Activated T-helper 1 cell treated with anti-CD3 and anti-CD28 coated beads, Interleukin-12 subunit alpha, Interleukin-12 subunit beta, Interleukin-2, Interleukin-4 antibody, amounts not matched to agents 30 ng/mL and 10 ng/mL and 1 ng/mL, durations not matched to agents 14 hours and 24 hours and 36 hours (primary cell): ENCODE data around the gene JAG2. TPM values are rescaled to one million over a fixed set of nuclear protein-coding genes. Genes with fewer than 3 reads are reported as not detected.
A peak's percentile ranks its signal among the peaks of the same experiment; 100 is the strongest.

Source experiments
- DNase-seq: peaks from one replicate; pipeline ENCODE4 v3.0.0; 2021; ENCODE audit warnings: low spot score
- H3K27ac Mint-ChIP-seq: one replicate; pipeline ENCODE4 v1.8.0; 2021; ENCODE audit warnings: mild to moderate bottlenecking, mixed read lengths
- H3K27me3 Mint-ChIP-seq: one replicate; pipeline ENCODE4 v1.8.0; 2022; ENCODE audit warnings: mild to moderate bottlenecking, moderate library complexity, mixed read lengths; ENCODE audit not compliant: insufficient read depth
- H3K36me3 Mint-ChIP-seq: one replicate; pipeline ENCODE4 v1.8.0; 2021; ENCODE audit warnings: low read depth, mixed read lengths
- H3K4me1 Mint-ChIP-seq: one replicate; pipeline ENCODE4 v1.8.0; 2021; ENCODE audit warnings: low read depth, mixed read lengths
- H3K4me3 Mint-ChIP-seq: one replicate; pipeline ENCODE4 v1.8.0; 2021; ENCODE audit warnings: mild to moderate bottlenecking, moderate library complexity, mixed read lengths
- H3K9me3 Mint-ChIP-seq: one replicate; pipeline ENCODE4 v1.8.0; 2021; ENCODE audit warnings: mixed read lengths
- intact Hi-C: fragments of 100-400 bp; cut with micrococcal nuclease; formaldehyde crosslinking; loops from one replicate; pipeline ENCODE4 v1.15.1; 2024
- total RNA-seq: library from RNA; stranded (reverse); gene quantifications from 2 replicates; pipeline ENCODE4 v1.2.3, GENCODE V29; 2022

Gene JAG2
- total RNA-seq, 1 donor from 2014 or later: 7.4 TPM

DNA sequence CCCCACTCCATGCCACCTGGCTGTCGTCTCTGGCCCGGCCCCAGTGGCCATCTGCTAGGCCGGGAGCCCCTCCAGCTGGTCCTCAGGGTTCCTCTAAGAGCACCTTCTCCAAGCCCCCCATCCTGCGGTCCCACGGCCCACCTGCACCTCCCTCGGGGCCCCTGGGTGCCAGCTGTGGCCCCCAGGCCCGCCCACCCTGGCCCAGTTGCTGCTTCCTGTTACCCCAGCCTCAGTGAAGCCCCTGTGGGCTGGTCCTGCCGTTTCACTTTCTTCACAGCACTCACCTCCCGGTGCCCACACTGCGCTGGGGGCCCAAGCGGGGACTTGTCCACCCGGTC, 40.1 kb upstream of the JAG2 start:
- Mint-ChIP-seq H3K9me3 (no peaks in the 10 kb centered on the region), H3K36me3 (no peaks in the 10 kb centered on the region), H3K4me3 (no peak overlapping the region), H3K4me1 (no peaks in the 10 kb centered on the region), H3K27ac (no peak overlapping the region), H3K27me3 (no peaks in the 10 kb centered on the region)
- no peak for DNase-seq
- intact Hi-C loops: loop anchor here (10.0 kb wide), 1 partner anchor 316 kb away; the partner anchor contains the start of gene TMEM121

GRCh38 chr14:105207996-105208737, 39.6 kb upstream of the JAG2 start:
- no peaks in the 10 kb centered on the region for H3K36me3 Mint-ChIP-seq
- DNase-seq: no peak
- H3K4me3 Mint-ChIP-seq: no peak overlapping the region
- intact Hi-C loops: loop anchor here (10.0 kb wide), 1 partner anchor 317 kb away; the partner anchor contains the start of gene TMEM121
- no peaks in the 10 kb centered on the region for H3K27me3 Mint-ChIP-seq
- H3K9me3 Mint-ChIP-seq: no peaks in the 10 kb centered on the region
- no peak overlapping the region for H3K27ac Mint-ChIP-seq
- H3K4me1 Mint-ChIP-seq: no peaks in the 10 kb centered on the region

DNA sequence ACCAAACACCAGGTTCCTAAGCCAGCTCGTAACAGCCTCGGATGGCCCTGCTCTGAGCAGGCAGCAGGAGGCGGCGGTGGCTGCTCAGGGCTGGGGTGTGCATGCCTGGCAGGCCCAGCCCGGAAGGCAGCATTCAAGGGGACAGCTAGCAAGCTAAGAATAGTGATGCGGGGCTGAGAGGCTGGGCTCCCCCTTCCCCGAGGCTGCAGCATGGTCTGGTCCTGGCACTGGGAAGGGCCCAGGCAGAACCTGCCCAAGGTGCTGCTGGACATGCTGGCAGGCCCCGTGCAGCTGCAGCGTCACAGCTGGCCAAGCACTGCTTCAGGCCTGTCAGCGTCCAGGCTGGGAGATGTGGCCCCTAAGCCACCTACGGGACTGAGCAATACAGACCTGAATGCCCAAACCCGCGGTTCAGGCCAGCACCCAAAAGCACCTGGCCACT, 38.9 kb upstream of the JAG2 start:
- Mint-ChIP-seq H3K36me3 (no peaks in the 10 kb centered on the region), H3K4me1 (no peaks in the 10 kb centered on the region), H3K27ac (no peak overlapping the region), H3K4me3 (no peak overlapping the region), H3K9me3 (no peaks in the 10 kb centered on the region), H3K27me3 (no peaks in the 10 kb centered on the region)
- intact Hi-C loops: loop anchor here (10.0 kb wide), 1 partner anchor 317 kb away; the partner anchor contains the start of gene TMEM121
- DNase-seq: no peak

GRCh38 chr14:105206873-105207272, 38.3 kb upstream of the JAG2 start:
- H3K36me3 Mint-ChIP-seq: no peaks in the 10 kb centered on the region

GRCh38 chr14:105205673-105206208, 37.2 kb upstream of the JAG2 start:
- H3K4me1 Mint-ChIP-seq: peaks cover 5% of the 10 kb centered on the region
- no peak for DNase-seq
- no peak overlapping the region for H3K4me3 Mint-ChIP-seq
- H3K36me3 Mint-ChIP-seq: no peaks in the 10 kb centered on the region
- no peak overlapping the region for H3K27ac Mint-ChIP-seq
- H3K27me3 Mint-ChIP-seq: no peaks in the 10 kb centered on the region
- intact Hi-C loops: loop anchor here (10.0 kb wide), 1 partner anchor 319 kb away; the partner anchor contains the start of gene TMEM121
- no peaks in the 10 kb centered on the region for H3K9me3 Mint-ChIP-seq

More at GRCh38 chr14:105206873-105207272, 38.3 kb upstream of the JAG2 start:
- Mint-ChIP-seq H3K9me3 (no peaks in the 10 kb centered on the region), H3K27me3 (no peaks in the 10 kb centered on the region), H3K27ac (no peak overlapping the region), H3K4me3 (no peak overlapping the region), H3K4me1 (peaks cover 1% of the 10 kb centered on the region)
- intact Hi-C loops: loop anchor here (10.0 kb wide), 1 partner anchor 318 kb away; the partner anchor contains the start of gene TMEM121
- no peak for DNase-seq

DNA sequence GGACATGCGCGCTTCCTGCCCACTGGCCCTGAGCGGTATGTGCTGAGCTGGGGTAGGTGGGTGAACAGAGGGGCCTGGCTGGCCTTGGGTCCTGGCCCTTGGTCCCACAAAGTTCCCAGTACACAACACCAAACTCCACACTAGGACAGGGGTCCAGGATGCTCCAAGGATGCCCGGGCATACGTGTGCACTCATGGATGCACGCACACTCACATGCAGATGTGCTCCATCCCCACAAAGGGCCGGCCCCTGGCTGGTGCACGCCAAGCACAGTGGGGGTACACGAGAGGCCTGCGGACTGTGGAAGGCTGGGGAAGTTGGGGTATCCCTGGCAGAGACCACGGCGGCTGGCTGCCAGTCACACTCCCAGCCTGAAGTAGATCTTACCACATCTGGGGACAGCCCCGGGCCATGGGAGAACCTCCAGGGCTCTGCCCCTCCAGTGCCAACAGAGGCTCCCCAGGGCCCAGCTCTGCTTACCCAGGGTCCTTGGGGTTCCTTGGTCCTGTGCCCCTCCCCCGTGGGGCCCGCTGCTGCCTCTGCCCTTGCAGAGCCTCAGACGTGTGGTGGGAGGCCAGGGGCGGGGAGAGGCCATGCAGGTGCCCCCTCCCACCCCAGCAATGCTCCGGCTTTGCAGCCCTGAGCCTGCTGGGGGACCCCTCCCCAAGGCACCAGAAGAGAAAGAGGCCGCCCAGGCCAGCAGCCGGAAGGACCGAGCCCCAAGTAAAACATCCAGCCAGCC, 36.5 kb upstream of the JAG2 start:
- peaks cover 5% of the 10 kb centered on the region for H3K4me1 Mint-ChIP-seq
- no peak overlapping the region for H3K27ac Mint-ChIP-seq
- H3K36me3 Mint-ChIP-seq: no peaks in the 10 kb centered on the region
- intact Hi-C loops: loop anchor here (5.0 to 10.0 kb wide), 2 partner anchors 113 to 320 kb away; partner anchors contain the start of gene TMEM121
- H3K27me3 Mint-ChIP-seq: no peaks in the 10 kb centered on the region
- H3K9me3 Mint-ChIP-seq: no peaks in the 10 kb centered on the region
- H3K4me3 Mint-ChIP-seq: no peak overlapping the region
- no peak for DNase-seq

- Mint-ChIP-seq H3K4me1 (peaks cover 5% of the 10 kb centered on the region), H3K27ac (no peak overlapping the region), H3K27me3 (no peaks in the 10 kb centered on the region), H3K4me3 (no peak overlapping the region), H3K9me3 (no peaks in the 10 kb centered on the region), H3K36me3 (no peaks in the 10 kb centered on the region)
- no peak for DNase-seq
- intact Hi-C loops: loop anchor here (5.0 to 10.0 kb wide), 2 partner anchors 112 to 320 kb away; partner anchors contain the start of gene TMEM121
Observed at GRCh38 chr14:105204206-105204930, 35.8 kb upstream of the JAG2 start.

GRCh38 chr14:105203701-105204100, 35.1 kb upstream of the JAG2 start:
- DNase-seq: no peak
- intact Hi-C loops: loop anchor here (1.0 to 10.0 kb wide), 4 partner anchors 78 to 321 kb away; partner anchors contain the start of gene TMEM121
- H3K27ac Mint-ChIP-seq: no peak overlapping the region
- no peaks in the 10 kb centered on the region for H3K9me3 Mint-ChIP-seq
- H3K27me3 Mint-ChIP-seq: no peaks in the 10 kb centered on the region
- H3K4me3 Mint-ChIP-seq: no peak overlapping the region
- peaks cover 5% of the 10 kb centered on the region for H3K4me1 Mint-ChIP-seq
- H3K36me3 Mint-ChIP-seq: no peaks in the 10 kb centered on the region

- Mint-ChIP-seq H3K9me3 (no peaks in the 10 kb centered on the region), H3K4me1 (peaks cover 5% of the 10 kb centered on the region), H3K27ac (no peak overlapping the region), H3K4me3 (no peak overlapping the region), H3K27me3 (no peaks in the 10 kb centered on the region), H3K36me3 (no peaks in the 10 kb centered on the region)
- DNase-seq: peak; percentile 55
- intact Hi-C loops: loop anchor here (1.0 to 10.0 kb wide), 4 partner anchors 78 to 322 kb away; partner anchors contain the start of gene TMEM121
Observed at GRCh38 chr14:105203057-105203531, 34.5 kb upstream of the JAG2 start.

DNA sequence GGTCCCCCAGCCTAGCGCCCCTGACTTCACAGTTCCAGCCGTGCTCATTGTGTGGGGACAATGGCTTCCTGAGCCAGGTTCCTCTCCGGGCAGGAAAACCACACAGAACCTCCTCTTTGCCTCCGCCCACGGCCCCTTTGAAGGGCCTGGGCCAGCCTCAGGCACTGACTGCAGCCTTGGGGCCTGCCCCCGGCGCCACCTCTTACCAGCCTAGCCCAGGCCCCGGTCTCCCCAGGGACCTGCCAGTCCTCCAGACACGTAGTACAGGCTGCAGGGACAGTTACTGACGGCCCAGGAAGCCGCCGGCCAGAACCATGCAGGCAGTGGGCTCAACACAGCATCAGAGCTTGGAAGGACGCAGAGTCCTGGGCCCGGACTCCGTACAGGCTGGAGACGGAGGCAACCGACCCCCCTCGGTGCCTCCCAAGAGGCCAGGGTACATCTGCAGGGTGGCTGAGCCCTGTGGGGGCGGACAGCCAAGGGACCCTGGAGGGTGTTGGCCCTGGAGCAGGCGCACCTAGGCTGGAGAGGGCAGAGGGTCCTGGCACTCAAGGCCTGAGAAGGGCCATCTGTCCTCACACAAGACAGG, 33.4 kb upstream of the JAG2 start:
- intact Hi-C loops: loop anchor here (5.0 to 10.0 kb wide), 2 partner anchors 110 to 323 kb away; partner anchors contain the start of gene TMEM121

DNA sequence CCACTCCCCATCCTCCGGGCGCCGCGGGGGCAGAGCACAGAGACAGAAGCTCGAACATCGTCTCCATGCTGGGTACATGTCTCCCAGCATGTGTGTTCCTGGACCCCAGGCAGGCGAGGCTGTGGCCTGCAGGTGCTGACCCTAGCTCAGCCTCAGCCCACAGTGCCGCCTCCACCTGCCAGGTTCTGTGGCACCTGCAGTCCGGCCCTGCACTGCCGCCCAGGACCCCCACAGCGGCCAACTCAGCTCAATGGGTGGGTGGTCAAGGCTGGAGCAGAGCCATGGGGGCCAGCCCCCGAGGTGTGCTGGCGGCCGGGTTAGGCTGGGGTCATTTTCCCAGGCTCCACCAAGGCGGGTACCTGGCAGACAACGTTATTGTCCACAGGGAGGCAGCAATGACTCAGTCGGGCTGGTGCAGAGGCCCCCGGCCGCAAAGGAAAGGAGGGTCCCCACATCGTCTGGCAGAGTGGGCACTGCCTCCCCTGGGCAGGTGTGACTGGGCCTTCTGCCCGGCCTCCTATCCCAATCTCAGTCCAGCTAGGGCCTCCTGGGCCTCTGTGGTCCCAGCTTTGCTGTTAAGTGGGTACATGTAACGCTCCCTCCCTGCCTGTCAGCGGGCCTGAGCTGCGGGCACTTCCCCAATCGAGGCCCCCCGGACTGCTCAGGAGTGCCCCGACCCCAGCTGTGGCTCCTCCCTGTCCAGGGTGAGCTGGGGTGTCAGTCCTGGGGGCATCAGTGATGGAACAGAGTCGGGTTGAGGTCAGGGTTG, 32.8 kb upstream of the JAG2 start:
- Mint-ChIP-seq H3K27me3 (peaks cover 6% of the 10 kb centered on the region), H3K4me3 (no peak overlapping the region), H3K36me3 (no peaks in the 10 kb centered on the region), H3K4me1 (peaks cover 5% of the 10 kb centered on the region), H3K9me3 (no peaks in the 10 kb centered on the region), H3K27ac (peak overlapping the region; percentile 55)
- intact Hi-C loops: loop anchor here (5.0 to 10.0 kb wide), 2 partner anchors 109 to 323 kb away; partner anchors contain the start of gene TMEM121
- DNase-seq: no peak

More for the DNA sequence above, 33.4 kb upstream of the JAG2 start:
- peaks cover 6% of the 10 kb centered on the region for H3K27me3 Mint-ChIP-seq
- no peak overlapping the region for H3K4me3 Mint-ChIP-seq
- DNase-seq: no peak
- H3K27ac Mint-ChIP-seq: peak overlapping the region; percentile 55
- no peaks in the 10 kb centered on the region for H3K9me3 Mint-ChIP-seq
- peaks cover 5% of the 10 kb centered on the region for H3K4me1 Mint-ChIP-seq
- H3K36me3 Mint-ChIP-seq: no peaks in the 10 kb centered on the region
